Measurements from ENCODE around the gene CETN3.
"Not testable (repeated sequence)": the region's sequence is repeated elsewhere in the genome, so short reads cannot be mapped to it uniquely, and the experiment has no call there.

Gene CETN3

GRCh38 chr5:90386099-90386710, 23.4 kb downstream of the CETN3 start:
- DNase-seq (ENCODE audit: low read depth): peak; percentile 39
- no peak overlapping the region for H3K4me3 ChIP-seq (ENCODE audit: low read length)
- TF ChIP-seq CTCF (IDR thresholded peaks at IDR 0.05; ENCODE audit: insufficient read depth, low read depth, low read length, missing control alignments): peak; percentile 39

- DNase-seq (ENCODE audit: low read depth): no peak
- no peak for TF ChIP-seq CTCF (IDR thresholded peaks at IDR 0.05; ENCODE audit: insufficient read depth, low read depth, low read length, missing control alignments)
- no peak overlapping the region for H3K4me3 ChIP-seq (ENCODE audit: low read length)
These were observed 25.2 kb downstream of the CETN3 start for GRCh38 chr5:90384389-90384788.

- DNase-seq (ENCODE audit: low read depth): no peak
- no peak overlapping the region for H3K4me3 ChIP-seq (ENCODE audit: low read length)
- no peak for TF ChIP-seq CTCF (IDR thresholded peaks at IDR 0.05; ENCODE audit: insufficient read depth, low read depth, low read length, missing control alignments)
These were observed 25.7 kb downstream of the CETN3 start for GRCh38 chr5:90383903-90384302.

GRCh38 chr5:90381213-90381929, 28.2 kb downstream of the CETN3 start:
- DNase-seq (ENCODE audit: low read depth): no peak
- no peak for TF ChIP-seq CTCF (IDR thresholded peaks at IDR 0.05; ENCODE audit: insufficient read depth, low read depth, low read length, missing control alignments)

GRCh38 chr5:90379652-90380051, 29.9 kb downstream of the CETN3 start:
- no peak for TF ChIP-seq CTCF (IDR thresholded peaks at IDR 0.05; ENCODE audit: insufficient read depth, low read depth, low read length, missing control alignments)
- no peak overlapping the region for H3K4me3 ChIP-seq (ENCODE audit: low read length)
- no peak for DNase-seq (ENCODE audit: low read depth)

More at GRCh38 chr5:90381213-90381929, 28.2 kb downstream of the CETN3 start:
- H3K4me3 ChIP-seq (ENCODE audit: low read length): no peak overlapping the region

GRCh38 chr5:90378752-90379151, 30.8 kb downstream of the CETN3 start:
- no peak for DNase-seq (ENCODE audit: low read depth)
- no peak overlapping the region for H3K4me3 ChIP-seq (ENCODE audit: low read length)
- TF ChIP-seq CTCF (IDR thresholded peaks at IDR 0.05; ENCODE audit: insufficient read depth, low read depth, low read length, missing control alignments): no peak

GRCh38 chr5:90371269-90371668, 38.3 kb downstream of the CETN3 start:
- H3K4me3 ChIP-seq (ENCODE audit: low read length); DNase-seq (ENCODE audit: low read depth): not testable (repeated sequence)

All from epithelial cell of esophagus (primary cell).